HepG2 (cell line): ENCODE data around the gene SIGMAR1. TPM values are rescaled to one million over a fixed set of nuclear protein-coding genes. Genes with fewer than 3 reads are reported as not detected.

Experiments used
- CENPX ChIP-seq: sonication (generic); formaldehyde crosslinking; IDR thresholded peaks from 2 replicates; pipeline ENCODE4 v1.9.0; 2021; ENCODE audit warnings: mild to moderate bottlenecking, missing genetic modification reagents, moderate library complexity
- CREM ChIP-seq, 2 experiments: sonication (generic) in 1 of 2; formaldehyde crosslinking in 1 of 2; IDR thresholded peaks; 2 replicates each; pipeline versions ENCODE4 v1.4.0 to v1.6.1; 2016 to 2020; ENCODE audit warnings: antibody characterized with exemption in 1 of 2, mild to moderate bottlenecking in 1 of 2, missing genetic modification reagents in 1 of 2
- HES4 ChIP-seq: sonication (generic); formaldehyde crosslinking; IDR thresholded peaks from 2 replicates; pipeline ENCODE4 v1.9.0; 2021; ENCODE audit warnings: mild to moderate bottlenecking, missing genetic modification reagents, borderline replicate concordance
- ISL2 ChIP-seq: sonication (generic); formaldehyde crosslinking; IDR thresholded peaks from 2 replicates; pipeline ENCODE4 v1.5.0; 2020; ENCODE audit warnings: missing genetic modification reagents
- KDM1A ChIP-seq: IDR thresholded peaks from 2 replicates; pipeline ENCODE4 v1.6.1; 2016; ENCODE audit warnings: missing compliant biosample characterization
- NFATC3 ChIP-seq: sonication (generic); formaldehyde crosslinking; IDR thresholded peaks from 2 replicates; pipeline ENCODE4 v1.5.1; 2020; ENCODE audit warnings: mild to moderate bottlenecking, missing genetic modification reagents
- NFE2L2 ChIP-seq: fragments of 150-350 bp; IDR thresholded peaks from 2 replicates; pipeline ENCODE4 v1.6.1; 2014; ENCODE audit warnings: low read length
- NR2C2 ChIP-seq: sonication (generic); formaldehyde crosslinking; IDR thresholded peaks from 2 replicates; pipeline ENCODE4 v1.4.0; 2020; ENCODE audit warnings: missing genetic modification reagents, mild to moderate bottlenecking, moderate library complexity, borderline replicate concordance
- NRL ChIP-seq: sonication (generic); formaldehyde crosslinking; IDR thresholded peaks from 2 replicates; pipeline ENCODE4 v1.5.0; 2020; ENCODE audit warnings: missing genetic modification reagents, mild to moderate bottlenecking, moderate library complexity, borderline replicate concordance
- PHF5A ChIP-seq: IDR thresholded peaks from one replicate; pipeline ENCODE4 v1.6.1; 2018; ENCODE audit warnings: low read depth, missing genetic modification reagents; ENCODE audit not compliant: unreplicated experiment
- PITX1 ChIP-seq: sonication (generic); formaldehyde crosslinking; IDR thresholded peaks from 2 replicates; pipeline ENCODE4 v1.5.1; 2020; ENCODE audit warnings: mild to moderate bottlenecking, missing genetic modification reagents
- POGZ ChIP-seq: sonication (generic); formaldehyde crosslinking; IDR thresholded peaks from 2 replicates; pipeline ENCODE4 v1.4.0; 2020; ENCODE audit warnings: mild to moderate bottlenecking, missing genetic modification reagents
- SATB2 ChIP-seq: sonication (generic); formaldehyde crosslinking; IDR thresholded peaks from 2 replicates; pipeline ENCODE4 v1.5.0; 2020; ENCODE audit warnings: missing genetic modification reagents
- SMAD9 ChIP-seq: sonication (generic); formaldehyde crosslinking; IDR thresholded peaks from 2 replicates; pipeline ENCODE4 v1.5.1; 2020; ENCODE audit warnings: mild to moderate bottlenecking, missing genetic modification reagents
- SNRNP70 ChIP-seq: fragments of 200-400 bp; formaldehyde crosslinking; IDR thresholded peaks from 2 replicates; pipeline ENCODE4 v1.6.1; 2017; ENCODE audit warnings: mild to moderate bottlenecking, low read depth, low read length, moderate library complexity
- ZBTB42 ChIP-seq: sonication (generic); formaldehyde crosslinking; IDR thresholded peaks from 2 replicates; pipeline ENCODE4 v1.5.0; 2020; ENCODE audit warnings: mild to moderate bottlenecking, missing genetic modification reagents
- ZNF160 ChIP-seq: sonication (generic); formaldehyde crosslinking; IDR thresholded peaks from 2 replicates; pipeline ENCODE4 v1.8.0; 2022; ENCODE audit warnings: mild to moderate bottlenecking, inconsistent platforms, missing genetic modification reagents
- ZNF17 ChIP-seq: sonication (generic); formaldehyde crosslinking; IDR thresholded peaks from 2 replicates; pipeline ENCODE4 v1.5.0; 2020; ENCODE audit warnings: mild to moderate bottlenecking, missing genetic modification reagents
- ZNF225 ChIP-seq: sonication (generic); formaldehyde crosslinking; IDR thresholded peaks from 2 replicates; pipeline ENCODE4 v1.4.0; 2020; ENCODE audit warnings: mild to moderate bottlenecking, missing genetic modification reagents
- ZNF264 ChIP-seq: sonication (generic); formaldehyde crosslinking; IDR thresholded peaks from 2 replicates; pipeline ENCODE4 v1.4.0; 2020; ENCODE audit warnings: missing genetic modification reagents
- ZNF281 ChIP-seq: sonication (generic); formaldehyde crosslinking; IDR thresholded peaks from 2 replicates; pipeline ENCODE4 v1.4.0; 2020; ENCODE audit warnings: missing genetic modification reagents, borderline replicate concordance
- ZNF740 ChIP-seq: sonication (generic); formaldehyde crosslinking; IDR thresholded peaks from 2 replicates; pipeline ENCODE4 v1.4.0; 2020; ENCODE audit warnings: missing genetic modification reagents
- polyA plus RNA-seq, 8 experiments: library from polyadenylated mRNA; depleted of rRNA in 3 of 8; stranded (reverse) in 7 of 8; unstranded in 1 of 8; fragments of >200 nt; fragmentation: Illumina TruSeq in 4 of 8; extraction: Trizol in 4 of 8; gene quantifications; 2 replicates each; pipeline versions ENCODE4 v1.2.1 to v1.2.3, GENCODE V29; 2011 to 2016; ENCODE audit warnings: low read depth in 4 of 8, missing spikeins in 1 of 8, mixed read lengths in 1 of 8; ENCODE audit not compliant: insufficient read depth in 1 of 8
- total RNA-seq, 5 experiments: library from RNA; depleted of rRNA; stranded (reverse); fragments of >200 nt; fragmentation: Illumina TruSeq; extraction: Trizol; gene quantifications; 2 replicates each; pipeline ENCODE4 v1.2.3, GENCODE V29; 2016; ENCODE audit warnings: low read depth in 1 of 5
- TF ChIP-seq, protein P1 (sequence below): sonication (generic); formaldehyde crosslinking; IDR thresholded peaks from 2 replicates; pipeline ENCODE4 v1.5.0; 2020; ENCODE audit warnings: missing genetic modification reagents
- TF ChIP-seq, protein P2 (sequence below): sonication (generic); formaldehyde crosslinking; IDR thresholded peaks from 2 replicates; pipeline ENCODE4 v1.8.0; 2023; ENCODE audit warnings: mild to moderate bottlenecking, missing genetic modification reagents
- TF ChIP-seq, protein P3 (sequence below): sonication (generic); formaldehyde crosslinking; IDR thresholded peaks from 2 replicates; pipeline ENCODE4 v1.5.1; 2020; ENCODE audit warnings: missing genetic modification reagents, mild to moderate bottlenecking, borderline replicate concordance

SIGMAR1 gene
- total and polyA plus RNA-seq, 2 of the 13 experiments (the other 11 are each of a cell fraction or from before 2014, with no cell fraction given) = 38.9 to 60.8 TPM

DNA sequence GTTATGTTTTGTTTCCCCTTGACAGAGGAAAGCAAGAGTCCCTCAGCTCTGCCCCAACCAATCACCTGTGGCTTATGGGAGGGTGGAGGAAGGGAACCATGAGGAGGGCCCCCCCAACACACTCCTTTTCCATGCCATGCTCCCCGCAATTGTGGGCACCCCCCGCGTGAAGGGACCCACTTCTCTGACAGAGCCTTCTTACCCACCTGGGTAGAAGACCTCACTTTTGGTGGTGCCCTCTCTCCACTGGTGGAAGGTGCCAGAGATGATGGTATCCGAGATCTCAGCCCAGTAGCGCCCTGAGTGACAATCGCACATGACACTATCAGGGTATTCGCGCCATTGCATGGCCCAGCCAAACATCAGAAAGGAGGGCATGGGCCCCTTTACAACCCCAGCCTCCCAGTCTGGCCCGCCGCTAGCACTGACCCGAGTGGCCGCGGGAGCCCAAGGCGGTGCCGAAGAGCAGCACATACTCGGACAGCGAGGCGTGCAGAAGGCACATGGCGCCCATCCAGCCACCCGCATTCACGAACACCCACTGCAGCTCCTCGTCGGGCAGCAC lies 714 bp downstream of the SIGMAR1 start (continued):
- TF ChIP-seq CENPX (CRISPR knock-in tag) (no peak), ZNF281 (CRISPR knock-in tag) (0 out of 2 replicates have a peak, but pooled peaks have one; percentile 6), NFATC3 (peak; percentile 74; the same call in 1 of the 2 replicates), ISL2 (CRISPR knock-in tag) (no peak), NFE2L2 (no peak), HES4 (peak; percentile 94; the same call in 1 of the 2 replicates), SMAD9 (0 out of 2 replicates have a peak, but pooled peaks have one; percentile 21), NRL (CRISPR knock-in tag) (0 out of 2 replicates have a peak, but pooled peaks have one; percentile 26), ZNF225 (CRISPR knock-in tag) (0 out of 2 replicates have a peak, but pooled peaks have one; percentile 16), POGZ (CRISPR knock-in tag) (no peak), ZNF160 (CRISPR knock-in tag) (0 out of 2 replicates have a peak, but pooled peaks have one; percentile 41), NR2C2 (CRISPR knock-in tag) (0 out of 2 replicates have a peak, but pooled peaks have one; percentile 13), CREM (IDR thresholded peaks at IDR 0.05) (no peak), CREM (CRISPR knock-in tag; IDR thresholded peaks at IDR 0.05) (no peak), PITX1 (CRISPR knock-in tag) (no peak), SATB2 (CRISPR knock-in tag) (0 out of 2 replicates have a peak, but pooled peaks have one; percentile 72), ZNF740 (CRISPR knock-in tag) (no peak; the same call in 1 of the 2 replicates), KDM1A (CRISPR knock-in tag) (no peak), ZBTB42 (CRISPR knock-in tag) (no peak), PHF5A (CRISPR knock-in tag) (no peak), ZNF17 (no peak), ZNF264 (CRISPR knock-in tag) (0 out of 2 replicates have a peak, but pooled peaks have one; percentile 46), SNRNP70 (no peak)
- TF ChIP-seq, protein P1, sequence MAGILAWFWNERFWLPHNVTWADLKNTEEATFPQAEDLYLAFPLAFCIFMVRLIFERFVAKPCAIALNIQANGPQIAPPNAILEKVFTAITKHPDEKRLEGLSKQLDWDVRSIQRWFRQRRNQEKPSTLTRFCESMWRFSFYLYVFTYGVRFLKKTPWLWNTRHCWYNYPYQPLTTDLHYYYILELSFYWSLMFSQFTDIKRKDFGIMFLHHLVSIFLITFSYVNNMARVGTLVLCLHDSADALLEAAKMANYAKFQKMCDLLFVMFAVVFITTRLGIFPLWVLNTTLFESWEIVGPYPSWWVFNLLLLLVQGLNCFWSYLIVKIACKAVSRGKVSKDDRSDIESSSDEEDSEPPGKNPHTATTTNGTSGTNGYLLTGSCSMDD (CRISPR knock-in tag) = 0 out of 2 replicates have a peak, but pooled peaks have one; percentile 41
- TF ChIP-seq, protein P2, sequence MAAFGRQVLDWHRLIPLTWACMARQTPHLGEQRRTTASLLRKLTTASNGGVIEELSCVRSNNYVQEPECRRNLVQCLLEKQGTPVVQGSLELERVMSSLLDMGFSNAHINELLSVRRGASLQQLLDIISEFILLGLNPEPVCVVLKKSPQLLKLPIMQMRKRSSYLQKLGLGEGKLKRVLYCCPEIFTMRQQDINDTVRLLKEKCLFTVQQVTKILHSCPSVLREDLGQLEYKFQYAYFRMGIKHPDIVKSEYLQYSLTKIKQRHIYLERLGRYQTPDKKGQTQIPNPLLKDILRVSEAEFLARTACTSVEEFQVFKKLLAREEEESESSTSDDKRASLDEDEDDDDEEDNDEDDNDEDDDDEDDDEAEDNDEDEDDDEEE (CRISPR knock-in tag) = peak; percentile 93; the same call in 1 of the 2 replicates
- TF ChIP-seq, protein P3, sequence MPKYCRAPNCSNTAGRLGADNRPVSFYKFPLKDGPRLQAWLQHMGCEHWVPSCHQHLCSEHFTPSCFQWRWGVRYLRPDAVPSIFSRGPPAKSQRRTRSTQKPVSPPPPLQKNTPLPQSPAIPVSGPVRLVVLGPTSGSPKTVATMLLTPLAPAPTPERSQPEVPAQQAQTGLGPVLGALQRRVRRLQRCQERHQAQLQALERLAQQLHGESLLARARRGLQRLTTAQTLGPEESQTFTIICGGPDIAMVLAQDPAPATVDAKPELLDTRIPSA (CRISPR knock-in tag) = 0 out of 2 replicates have a peak, but pooled peaks have one; percentile 8
